ENCODE measurements around the gene SGSM2.

DNA sequence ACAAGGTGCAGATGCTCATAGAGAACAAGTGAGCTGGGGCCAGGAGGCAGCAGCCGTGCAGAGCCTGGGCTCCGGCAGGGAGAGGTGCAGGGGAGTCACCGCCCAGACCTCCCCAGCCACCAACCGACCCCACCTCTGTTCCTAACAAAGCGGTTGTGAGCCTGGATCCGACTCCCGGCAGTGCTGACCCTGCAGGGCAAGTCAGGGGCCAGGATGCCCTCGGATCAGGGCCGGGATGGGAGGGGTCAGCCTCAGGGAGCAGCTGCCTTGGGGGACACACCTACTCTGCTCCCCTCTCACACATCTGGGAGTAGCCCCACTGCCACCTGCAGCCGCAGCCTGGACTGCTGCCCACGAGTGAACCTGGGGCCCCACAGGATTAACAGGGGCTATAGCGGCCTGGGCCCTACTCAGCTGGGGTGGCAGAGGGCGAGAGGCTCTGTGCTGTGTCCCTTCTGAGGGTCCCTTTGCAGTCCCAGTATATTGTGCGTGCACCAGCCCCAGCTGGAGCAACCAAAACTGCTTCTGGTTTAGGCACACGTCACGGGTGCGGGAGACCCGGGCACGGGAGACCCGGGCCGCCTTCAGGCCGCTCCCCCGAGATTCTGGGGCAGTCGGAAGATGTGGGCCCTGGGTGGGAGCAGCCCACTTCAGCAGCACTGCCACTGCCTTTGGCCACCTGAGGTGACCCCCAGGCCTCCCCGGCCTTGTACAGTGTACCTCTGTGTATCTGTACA is 42.4 kb downstream of the SGSM2 start:
- no peak for TF ChIP-seq EZH2 (IDR thresholded peaks at IDR 0.05)
- no peak for TF ChIP-seq POLR2AphosphoS5 (IDR thresholded peaks at IDR 0.05; ENCODE audit: borderline replicate concordance, low read depth, low read length)
